Endothelial cell of umbilical vein (primary cell): ENCODE results near the gene MAPK13. TPM values are rescaled to one million over a fixed set of nuclear protein-coding genes. Genes with fewer than 3 reads are reported as not detected.

Source experiments
- BruUV-seq: library from RNA; stranded (reverse); fragments of 400-500 nt; replicated peaks from 2 replicates; lab custom pipeline; 2021; lab: Mats Ljungman, UMichigan
- CTCF ChIA-PET: fragments of 300-600, 350-600 bp; sonication (Branson Sonifier 250); formaldehyde crosslinking; loops from one replicate; lab custom pipeline; 2021; ENCODE audit warnings: antibody characterized with exemption, inconsistent platforms; lab: Charles Lee
- POLR2A ChIA-PET: fragments of 300-600, 350-600 bp; sonication (Branson Sonifier 250); formaldehyde crosslinking; loops from one replicate; lab custom pipeline; 2021; ENCODE audit warnings: antibody characterized with exemption, inconsistent platforms; lab: Charles Lee
- DNase-seq: peaks from one replicate; pipeline ENCODE4 v3.0.0-alpha.2; 2011; ENCODE audit warnings: low read depth, low spot score
- FAIRE-seq: peaks from 2 replicates; lab custom pipeline; 2011; peaks lifted over from hg19 to GRCh38; lab: Jason Lieb, UNC
- H2AFZ ChIP-seq: 2 replicates; pipeline ENCODE4 v1.6.0; 2012; ENCODE audit warnings: low read depth, low read length, control low read depth, inconsistent platforms
- H3K27ac ChIP-seq: 2 replicates; pipeline ENCODE4 v1.5.1; 2011; ENCODE audit warnings: low read depth, mild to moderate bottlenecking, control low read depth, low read length, moderate library complexity; ENCODE audit not compliant: insufficient read depth
- H3K27me3 ChIP-seq, 2 experiments: 2 replicates each; pipeline versions ENCODE4 v1.6.0 to v1.6.1; 2011; ENCODE audit warnings: low read length in 2 of 2, mixed read lengths in 1 of 2; ENCODE audit not compliant: control insufficient read depth in 2 of 2, insufficient read depth in 2 of 2
- H3K36me3 ChIP-seq, 2 experiments: 2 replicates in 1 of 2; 3 replicates in 1 of 2; pipeline ENCODE4 v1.5.1; 2011; ENCODE audit warnings: low read length in 2 of 2, mild to moderate bottlenecking in 1 of 2, moderate library complexity in 1 of 2; ENCODE audit not compliant: control insufficient read depth in 2 of 2, insufficient read depth in 2 of 2; ENCODE audit errors: extremely low read depth in 1 of 2
- H3K4me1 ChIP-seq: 3 replicates; pipeline ENCODE4 v1.5.1; 2011; ENCODE audit warnings: mild to moderate bottlenecking, low read length; ENCODE audit not compliant: control insufficient read depth, insufficient read depth; ENCODE audit errors: extremely low read depth
- H3K4me2 ChIP-seq: 2 replicates; pipeline ENCODE4 v1.6.1; 2011; ENCODE audit warnings: low read length, control low read depth, mixed read lengths; ENCODE audit not compliant: insufficient read depth
- H3K4me3 ChIP-seq, 3 experiments: fragments of 200-600 bp in 1 of 3; sonication (generic), shearing (Covaris generic) in 1 of 3; replicated peaks in 1 of 3; 2 replicates each; pipeline ENCODE4 v1.5.1; 2011 to 2016; ENCODE audit warnings: control low read depth in 3 of 3, low read length in 3 of 3, mild to moderate bottlenecking in 2 of 3, inconsistent platforms in 1 of 3, low read depth in 1 of 3, moderate library complexity in 1 of 3; ENCODE audit not compliant: insufficient read depth in 1 of 3
- H3K79me2 ChIP-seq: 2 replicates; pipeline ENCODE4 v1.6.0; 2012; ENCODE audit warnings: low read length, inconsistent platforms; ENCODE audit not compliant: control insufficient read depth, insufficient read depth
- H3K9ac ChIP-seq: replicated peaks from 2 replicates; pipeline ENCODE3; 2011; ENCODE audit warnings: low read length, control low read depth; ENCODE audit not compliant: insufficient read depth; ENCODE audit errors: extremely low read depth
- H3K9me1 ChIP-seq: replicated peaks from 3 replicates; pipeline ENCODE4 v1.6.0; 2011; ENCODE audit warnings: mild to moderate bottlenecking, low read length; ENCODE audit not compliant: control insufficient read depth, insufficient read depth; ENCODE audit errors: extremely low read depth
- H3K9me3 ChIP-seq: replicated peaks from 2 replicates; pipeline ENCODE4 v1.5.1; 2012; ENCODE audit warnings: low read length, inconsistent platforms; ENCODE audit not compliant: control insufficient read depth, insufficient read depth
- H4K20me1 ChIP-seq: replicated peaks from 2 replicates; pipeline ENCODE3; 2011; ENCODE audit warnings: mild to moderate bottlenecking, low read length; ENCODE audit not compliant: control insufficient read depth, insufficient read depth; ENCODE audit errors: extremely low read depth
- EZH2 ChIP-seq: IDR thresholded peaks from 2 replicates; pipeline ENCODE4 v1.6.1; 2012; ENCODE audit warnings: borderline replicate concordance, low read depth, mild to moderate bottlenecking, moderate library complexity, low read length, inconsistent platforms; ENCODE audit not compliant: severe bottlenecking
- FOS ChIP-seq: IDR thresholded peaks from 2 replicates; pipeline ENCODE4 v1.6.1; 2011; ENCODE audit warnings: mild to moderate bottlenecking, low read length, moderate library complexity, borderline replicate concordance; ENCODE audit not compliant: insufficient read depth
- JUN ChIP-seq: IDR thresholded peaks from 2 replicates; pipeline ENCODE4 v1.6.1; 2011; ENCODE audit warnings: borderline replicate concordance, low read depth; ENCODE audit not compliant: insufficient read length, insufficient read depth
- MYC ChIP-seq: IDR thresholded peaks from one replicate; pipeline ENCODE4 v1.6.1; 2011; ENCODE audit warnings: mild to moderate bottlenecking, low read depth, low read length
- POLR2A ChIP-seq: IDR thresholded peaks from 2 replicates; pipeline ENCODE4 v1.6.1; 2012; ENCODE audit warnings: low read depth, mild to moderate bottlenecking, control low read depth, low read length
- POLR2AphosphoS5 ChIP-seq: IDR thresholded peaks from 2 replicates; pipeline ENCODE4 v1.6.1; 2012; ENCODE audit warnings: low read depth, mild to moderate bottlenecking, control low read depth, low read length, moderate library complexity; ENCODE audit not compliant: insufficient read depth
- dilution Hi-C: fragments of 300-500 bp; cut with MboI; formaldehyde crosslinking; loops from one replicate; pipeline ENCODE4 v1.15.0; 2019; ENCODE audit warnings: low sequenced_read_pairs; ENCODE audit not compliant: extremely low pct_ligation_motif_present
- intact Hi-C: fragments of 100-400 bp; cut with micrococcal nuclease; formaldehyde crosslinking; loops from one replicate; pipeline ENCODE4 v1.10.0; 2022
- polyA plus RNA-seq, 4 experiments: library from polyadenylated mRNA; depleted of rRNA in 3 of 4; stranded (reverse) in 3 of 4; unstranded in 1 of 4; fragments of >200 nt; gene quantifications; 2 replicates each; pipeline versions ENCODE4 v1.2.1 to v1.2.3, GENCODE V29; 2011 to 2012; ENCODE audit warnings: missing spikeins in 1 of 4
- total RNA-seq: library from RNA; stranded (reverse); gene quantifications from 2 replicates; pipeline ENCODE4 v1.2.3, GENCODE V29; 2021
- TF ChIP-seq, protein P1 (sequence below), 2 donors: IDR thresholded peaks; 1 replicate in 1 of 2; 2 replicates in 1 of 2; pipeline ENCODE4 v1.5.1; 2011; ENCODE audit warnings: low read length in 2 of 2, mild to moderate bottlenecking in 2 of 2, moderate library complexity in 2 of 2, control low read depth in 1 of 2, inconsistent platforms in 1 of 2, low read depth in 1 of 2; ENCODE audit not compliant: insufficient read depth in 1 of 2; ENCODE audit errors: extremely low read depth in 1 of 2

Gene MAPK13
- total and polyA plus RNA-seq, 2 donors (not counting 3 experiments of a cell fraction or from before 2014, with no cell fraction given), result 9.0 to 11.6 TPM

DNA sequence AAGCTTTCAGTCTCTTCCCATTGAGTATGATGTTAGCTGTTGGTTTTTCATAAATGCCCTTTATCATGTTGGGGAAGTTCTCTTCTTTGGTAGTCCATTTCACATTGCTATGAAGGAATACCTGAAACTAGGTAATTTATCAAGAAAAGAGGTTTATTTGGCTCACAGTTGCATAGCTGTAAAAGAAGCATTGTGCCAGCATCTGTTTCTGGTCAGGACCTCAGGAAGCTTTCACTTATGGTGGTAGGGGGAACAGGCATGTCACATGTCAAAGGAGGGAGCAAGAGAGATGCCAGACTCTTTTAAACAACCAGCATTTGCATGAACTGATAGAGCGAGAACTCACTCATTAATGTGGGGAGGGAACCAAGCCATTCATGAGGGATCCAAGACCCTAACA, 48.0 kb upstream of the MAPK13 start:
- CTCF ChIA-PET, result interaction anchor here (0.8 to 1.6 kb wide), 2 partner anchors 9 to 15 kb away, joined by 3 to 4 read pairs; no protein-coding TSS in a partner anchor
- peaks cover 3% of the 10 kb centered on the region for H4K20me1 ChIP-seq
- no peak for TF ChIP-seq POLR2AphosphoS5
- TF ChIP-seq, protein P1, sequence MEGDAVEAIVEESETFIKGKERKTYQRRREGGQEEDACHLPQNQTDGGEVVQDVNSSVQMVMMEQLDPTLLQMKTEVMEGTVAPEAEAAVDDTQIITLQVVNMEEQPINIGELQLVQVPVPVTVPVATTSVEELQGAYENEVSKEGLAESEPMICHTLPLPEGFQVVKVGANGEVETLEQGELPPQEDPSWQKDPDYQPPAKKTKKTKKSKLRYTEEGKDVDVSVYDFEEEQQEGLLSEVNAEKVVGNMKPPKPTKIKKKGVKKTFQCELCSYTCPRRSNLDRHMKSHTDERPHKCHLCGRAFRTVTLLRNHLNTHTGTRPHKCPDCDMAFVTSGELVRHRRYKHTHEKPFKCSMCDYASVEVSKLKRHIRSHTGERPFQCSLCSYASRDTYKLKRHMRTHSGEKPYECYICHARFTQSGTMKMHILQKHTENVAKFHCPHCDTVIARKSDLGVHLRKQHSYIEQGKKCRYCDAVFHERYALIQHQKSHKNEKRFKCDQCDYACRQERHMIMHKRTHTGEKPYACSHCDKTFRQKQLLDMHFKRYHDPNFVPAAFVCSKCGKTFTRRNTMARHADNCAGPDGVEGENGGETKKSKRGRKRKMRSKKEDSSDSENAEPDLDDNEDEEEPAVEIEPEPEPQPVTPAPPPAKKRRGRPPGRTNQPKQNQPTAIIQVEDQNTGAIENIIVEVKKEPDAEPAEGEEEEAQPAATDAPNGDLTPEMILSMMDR (IDR thresholded peaks at IDR 0.05; ENCODE audit: extremely low read depth in 1 of 2, insufficient read depth in 1 of 2, low read depth in 1 of 2, low read length in 2 of 2), result no peak
- TF ChIP-seq EZH2, result no peak
- TF ChIP-seq MYC, result no peak
- no peak for TF ChIP-seq POLR2A
- TF ChIP-seq FOS, result no peak
- TF ChIP-seq JUN, result no peak
- DNase-seq (no peak), FAIRE-seq (no peak)
- H3K36me3 ChIP-seq, result peaks cover 19 to 23% of the 10 kb centered on the region in 2 experiments
- POLR2A ChIA-PET, result no interaction called here
- H3K4me3 ChIP-seq, result no peak overlapping the region
- H3K27me3 ChIP-seq, result no peaks in the 10 kb centered on the region
- no peak overlapping the region for H2AFZ ChIP-seq
- no peaks in the 10 kb centered on the region for H3K9me3 ChIP-seq
- H3K9ac ChIP-seq, result no peak overlapping the region
- no peak overlapping the region for H3K27ac ChIP-seq
- no peaks in the 10 kb centered on the region for H3K4me1 ChIP-seq
- no TSS peak for BruUV-seq
- dilution Hi-C loops, result no loop called here
- peaks cover 10% of the 10 kb centered on the region for H3K79me2 ChIP-seq
- H3K4me2 ChIP-seq, result no peak overlapping the region
- intact Hi-C loops, result no loop called here
- no peaks in the 10 kb centered on the region for H3K9me1 ChIP-seq
